Measurements from ENCODE around the gene TRIM65.

The TRIM65 gene

DNA sequence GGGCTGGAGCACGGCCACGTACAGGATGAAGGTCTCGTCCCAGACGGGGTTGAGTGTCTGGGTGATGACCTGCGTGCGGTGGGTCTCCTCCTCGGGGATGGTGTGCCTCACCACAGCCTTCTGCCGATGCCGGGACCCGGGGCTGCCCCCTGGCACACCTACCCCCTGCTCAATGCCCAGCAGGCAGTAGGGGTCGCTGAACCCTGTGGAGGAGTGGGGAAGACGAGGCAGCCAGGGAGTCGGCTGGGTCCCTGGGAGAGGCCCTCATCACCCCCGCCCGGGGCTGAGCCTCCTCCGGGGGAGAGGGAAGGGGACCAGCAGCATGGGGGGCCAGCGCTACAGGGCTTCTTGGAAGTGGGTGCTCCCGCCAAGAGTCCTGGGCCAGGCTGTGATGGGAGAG lies 54.3 kb downstream of the TRIM65 start:
- FAIRE-seq (no peak), DNase-seq (ENCODE audit: insufficient read length, low spot score) (no peak)

DNA sequence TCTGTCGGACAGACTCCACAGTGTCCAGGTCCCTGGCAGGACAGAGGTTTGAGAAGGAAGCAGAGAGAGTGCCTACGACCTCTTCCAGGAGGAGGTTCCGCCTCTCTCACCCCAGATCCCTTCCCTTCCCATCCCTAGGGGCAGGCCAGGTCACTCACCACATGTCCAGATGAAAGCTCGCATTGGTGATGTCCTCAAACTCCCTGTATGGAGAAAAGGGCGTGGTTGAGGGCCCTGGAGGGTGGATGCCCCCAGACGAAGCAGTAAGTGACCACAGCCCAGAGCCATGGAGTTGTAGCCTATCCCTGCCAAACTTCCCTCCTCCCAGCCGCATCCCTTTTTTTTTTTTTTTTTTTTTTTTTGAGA lies 56.0 kb downstream of the TRIM65 start:
- no peak for FAIRE-seq

DNA sequence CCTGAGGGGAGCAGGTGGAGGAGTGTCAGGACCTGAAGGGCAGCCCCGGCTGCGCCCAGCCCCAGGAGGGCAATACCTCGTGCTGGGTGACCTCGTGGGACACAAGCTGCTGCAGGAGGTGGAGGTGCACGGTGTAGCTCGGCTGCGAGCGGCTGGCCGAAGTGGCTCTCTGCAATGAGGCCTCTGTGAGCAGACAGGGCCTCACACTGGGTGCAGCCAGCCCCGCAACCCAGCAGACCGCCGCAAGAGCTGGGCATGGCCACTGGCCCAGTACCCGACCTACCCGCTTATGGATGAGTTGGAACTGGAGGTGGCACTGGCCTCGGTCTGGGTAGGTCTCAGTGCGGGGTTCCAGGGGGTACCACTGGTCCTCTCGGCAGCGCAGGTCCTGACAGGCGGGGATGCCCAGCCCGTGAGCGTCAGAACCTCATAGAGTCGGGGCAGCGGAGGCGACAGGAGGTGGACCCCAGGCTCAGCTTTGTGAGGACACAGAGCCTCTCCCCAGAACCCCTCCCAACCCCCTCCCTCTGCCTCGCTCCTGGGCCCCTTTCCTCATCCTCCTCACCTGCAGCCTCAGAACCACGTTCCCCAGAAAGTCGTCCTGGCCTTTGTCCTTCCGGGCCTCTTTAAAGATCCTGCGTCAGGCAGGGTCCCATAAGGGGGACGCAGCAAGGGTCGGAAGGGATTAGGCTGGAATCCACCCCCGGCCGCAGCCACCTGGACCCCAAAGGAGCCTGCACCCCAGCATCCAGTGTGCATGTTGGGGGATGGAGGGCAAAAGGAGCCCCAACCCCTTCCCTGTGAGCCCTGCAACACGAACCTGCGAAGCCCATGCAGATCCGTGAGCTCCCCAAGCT lies 56.6 kb downstream of the TRIM65 start:
- FAIRE-seq (no peak), DNase-seq (ENCODE audit: insufficient read length, low spot score) (no peak)

More for the DNA sequence above, 56.0 kb downstream of the TRIM65 start:
- DNase-seq (ENCODE audit: insufficient read length, low spot score), result no peak

Measured in HTR-8/SVneo (cell line).